K562 (cell line): ENCODE data around the gene MAGI2. TPM values are rescaled to one million over a fixed set of nuclear protein-coding genes. Genes with fewer than 3 reads are reported as not detected.

ENCODE experiments used
- CXXC5 ChIP-seq: fragments of 250-450 bp; sonication (Bioruptor Pico); IDR thresholded peaks from 2 replicates; pipeline ENCODE4 v1.8.0; 2022; ENCODE audit warnings: inconsistent platforms, mild to moderate bottlenecking, moderate library complexity
- HIVEP1 ChIP-seq: fragments of 250-450 bp; sonication (Bioruptor Pico); IDR thresholded peaks from 2 replicates; pipeline ENCODE4 v1.4.0; 2020; ENCODE audit warnings: mild to moderate bottlenecking
- HMGN3 ChIP-seq: IDR thresholded peaks from 2 replicates; pipeline ENCODE4 v1.6.1; 2011; ENCODE audit warnings: borderline replicate concordance, low read depth, mild to moderate bottlenecking, mixed read lengths, low read length; ENCODE audit not compliant: insufficient read length; ENCODE audit errors: extremely low read depth
- KDM2B ChIP-seq: fragments of 250-450 bp; sonication (Bioruptor Pico); IDR thresholded peaks from 2 replicates; pipeline ENCODE4 v1.8.0; 2021; ENCODE audit warnings: mild to moderate bottlenecking, moderate library complexity
- KLF1 ChIP-seq: fragments of 450-650 bp; IDR thresholded peaks from 2 replicates; pipeline ENCODE4 v1.6.1; 2016; ENCODE audit warnings: missing genetic modification characterization, missing compliant biosample characterization
- LARP7 ChIP-seq: fragments of 450-650 bp; IDR thresholded peaks from 2 replicates; pipeline ENCODE4 v1.6.1; 2016
- NEUROD1 ChIP-seq: fragments of 150-350 bp; IDR thresholded peaks from 2 replicates; pipeline ENCODE4 v1.6.1; 2014; ENCODE audit warnings: borderline replicate concordance, low read length, low read depth; ENCODE audit not compliant: partially characterized antibody
- STAG1 ChIP-seq: sonication (generic); formaldehyde crosslinking; IDR thresholded peaks from 2 replicates; pipeline ENCODE4 v1.5.0; 2020; ENCODE audit warnings: missing genetic modification reagents, borderline replicate concordance
- ZNF324 ChIP-seq: fragments of 250-450 bp; sonication (Bioruptor Pico); IDR thresholded peaks from 2 replicates; pipeline ENCODE4 v1.4.0; 2020; ENCODE audit warnings: mild to moderate bottlenecking
- polyA plus RNA-seq, 8 experiments: library from polyadenylated mRNA; depleted of rRNA in 4 of 8; stranded (reverse) in 5 of 8; unstranded in 3 of 8; fragments of >200 nt; fragmentation: Nextera tagmentation in 2 of 8; fragmentation: Illumina TruSeq in 1 of 8; extraction: Ambion mirVana in 2 of 8; extraction: Trizol in 1 of 8; gene quantifications; 2 replicates each; pipeline versions ENCODE4 v1.2.1 to v1.2.3, GENCODE V29; 2011 to 2014; ENCODE audit warnings: inconsistent platforms in 1 of 8, missing spikeins in 1 of 8
- total RNA-seq, 7 experiments: library from RNA; depleted of rRNA in 6 of 7; stranded (reverse); fragments of >200 nt in 6 of 7; fragmentation: Illumina TruSeq in 2 of 7; extraction: Trizol in 2 of 7; gene quantifications; 2 replicates each; pipeline versions ENCODE4 v1.2.1 to v1.2.3, GENCODE V29; 2011 to 2021; ENCODE audit warnings: low replicate concordance in 1 of 7
- TF ChIP-seq, protein P1 (sequence below): sonication (generic); formaldehyde crosslinking; IDR thresholded peaks from 2 replicates; pipeline ENCODE4 v1.9.0; 2022; ENCODE audit warnings: mild to moderate bottlenecking, missing genetic modification reagents
- TF ChIP-seq, protein P2 (sequence below): fragments of 250-450 bp; sonication (Bioruptor Pico); IDR thresholded peaks from 2 replicates; pipeline ENCODE4 v1.4.0; 2020; ENCODE audit warnings: mild to moderate bottlenecking, moderate library complexity

The MAGI2 gene
- total and polyA plus RNA-seq, 9 of the 15 experiments (the other 6 are each of a cell fraction or from before 2014, with no cell fraction given), result 0.27 to 1.4 (median 0.70) TPM

DNA sequence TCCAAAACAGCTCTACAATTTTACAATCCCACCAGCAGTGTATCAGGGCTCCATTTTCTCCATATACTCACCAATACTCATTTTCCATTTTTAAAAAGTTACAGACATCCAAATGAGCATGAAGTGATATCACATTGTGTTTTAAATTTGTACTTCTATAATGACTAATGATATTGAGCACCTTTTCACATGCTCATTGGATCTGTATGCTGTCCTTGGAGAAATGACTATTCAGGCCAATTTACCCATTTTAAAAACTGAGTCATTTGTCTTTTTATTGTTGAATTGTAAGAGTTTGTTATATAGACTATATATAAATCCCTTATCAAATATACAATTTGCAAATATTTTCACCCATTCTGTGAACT lies 162.0 kb downstream of the MAGI2 start (continued):
- TF ChIP-seq HIVEP1, result no peak
- no peak for TF ChIP-seq LARP7
- TF ChIP-seq, protein P1, sequence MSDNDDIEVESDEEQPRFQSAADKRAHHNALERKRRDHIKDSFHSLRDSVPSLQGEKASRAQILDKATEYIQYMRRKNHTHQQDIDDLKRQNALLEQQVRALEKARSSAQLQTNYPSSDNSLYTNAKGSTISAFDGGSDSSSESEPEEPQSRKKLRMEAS (CRISPR knock-in tag), result no peak
- TF ChIP-seq KDM2B (CRISPR knock-in tag), result no peak
- TF ChIP-seq STAG1 (CRISPR knock-in tag), result no peak
- no peak for TF ChIP-seq HMGN3
- TF ChIP-seq ZNF324, result no peak
- TF ChIP-seq CXXC5 (CRISPR knock-in tag), result no peak
- TF ChIP-seq NEUROD1, result no peak
- TF ChIP-seq, protein P2, sequence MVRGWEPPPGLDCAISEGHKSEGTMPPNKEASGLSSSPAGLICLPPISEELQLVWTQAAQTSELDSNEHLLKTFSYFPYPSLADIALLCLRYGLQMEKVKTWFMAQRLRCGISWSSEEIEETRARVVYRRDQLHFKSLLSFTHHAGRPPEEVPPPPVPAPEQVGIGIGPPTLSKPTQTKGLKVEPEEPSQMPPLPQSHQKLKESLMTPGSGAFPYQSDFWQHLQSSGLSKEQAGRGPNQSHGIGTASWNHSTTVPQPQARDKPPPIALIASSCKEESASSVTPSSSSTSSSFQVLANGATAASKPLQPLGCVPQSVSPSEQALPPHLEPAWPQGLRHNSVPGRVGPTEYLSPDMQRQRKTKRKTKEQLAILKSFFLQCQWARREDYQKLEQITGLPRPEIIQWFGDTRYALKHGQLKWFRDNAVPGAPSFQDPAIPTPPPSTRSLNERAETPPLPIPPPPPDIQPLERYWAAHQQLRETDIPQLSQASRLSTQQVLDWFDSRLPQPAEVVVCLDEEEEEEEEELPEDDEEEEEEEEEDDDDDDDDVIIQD (CRISPR knock-in tag), result no peak
- TF ChIP-seq KLF1 (tag), result no peak
- TF ChIP-seq, all 486 proteins: peak for 0
